22Rv1 (cell line): ENCODE results near the gene CARD9.

Experiments
- CTCF ChIP-seq: fragments of 450-650 bp; IDR thresholded peaks from 2 replicates; pipeline ENCODE4 v1.5.1; 2017; ENCODE audit warnings: mild to moderate bottlenecking
- ZFX ChIP-seq: fragments of 450-650 bp; IDR thresholded peaks from 2 replicates; pipeline ENCODE4 v1.6.1; 2017; ENCODE audit warnings: antibody characterized with exemption, borderline replicate concordance

DNA sequence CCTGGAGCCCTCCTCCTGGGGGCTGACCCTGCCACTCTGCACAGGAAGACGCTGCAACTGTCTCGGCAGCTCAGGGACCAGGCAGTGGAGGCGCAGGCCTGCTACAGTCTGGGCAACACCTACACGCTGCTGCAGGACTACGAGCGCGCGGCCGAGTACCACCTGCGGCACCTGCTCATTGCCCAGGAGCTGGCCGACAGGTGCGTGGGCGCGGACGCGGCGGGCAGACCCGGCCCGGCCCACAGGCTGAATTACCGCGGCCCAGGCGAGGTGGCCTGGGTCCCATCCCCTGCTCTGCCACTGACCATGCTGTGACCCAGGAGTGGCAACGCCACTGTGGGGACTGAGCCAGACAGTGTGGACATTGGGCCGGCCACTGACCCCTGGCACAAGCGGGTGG lies 35.0 kb downstream of the CARD9 start:
- TF ChIP-seq CTCF, result no peak
- no peak for TF ChIP-seq ZFX
